ENCODE results near the gene ST8SIA5. TPM values are rescaled to one million over a fixed set of nuclear protein-coding genes. Genes with fewer than 3 reads are reported as not detected.

Gene ST8SIA5
- total RNA-seq, 1 experiment from 2014 or later = not detected

GRCh38 chr18:46736135-46736534, 20.7 kb downstream of the ST8SIA5 start:
- no peaks in the 10 kb centered on the region for H3K9me2 ChIP-seq (ENCODE audit: insufficient read depth)
- DNase-seq = no peak
- H3K79me2 ChIP-seq (ENCODE audit: low read depth) = no peaks in the 10 kb centered on the region
- TF ChIP-seq, protein P1, sequence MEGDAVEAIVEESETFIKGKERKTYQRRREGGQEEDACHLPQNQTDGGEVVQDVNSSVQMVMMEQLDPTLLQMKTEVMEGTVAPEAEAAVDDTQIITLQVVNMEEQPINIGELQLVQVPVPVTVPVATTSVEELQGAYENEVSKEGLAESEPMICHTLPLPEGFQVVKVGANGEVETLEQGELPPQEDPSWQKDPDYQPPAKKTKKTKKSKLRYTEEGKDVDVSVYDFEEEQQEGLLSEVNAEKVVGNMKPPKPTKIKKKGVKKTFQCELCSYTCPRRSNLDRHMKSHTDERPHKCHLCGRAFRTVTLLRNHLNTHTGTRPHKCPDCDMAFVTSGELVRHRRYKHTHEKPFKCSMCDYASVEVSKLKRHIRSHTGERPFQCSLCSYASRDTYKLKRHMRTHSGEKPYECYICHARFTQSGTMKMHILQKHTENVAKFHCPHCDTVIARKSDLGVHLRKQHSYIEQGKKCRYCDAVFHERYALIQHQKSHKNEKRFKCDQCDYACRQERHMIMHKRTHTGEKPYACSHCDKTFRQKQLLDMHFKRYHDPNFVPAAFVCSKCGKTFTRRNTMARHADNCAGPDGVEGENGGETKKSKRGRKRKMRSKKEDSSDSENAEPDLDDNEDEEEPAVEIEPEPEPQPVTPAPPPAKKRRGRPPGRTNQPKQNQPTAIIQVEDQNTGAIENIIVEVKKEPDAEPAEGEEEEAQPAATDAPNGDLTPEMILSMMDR (conservative IDR thresholded peaks at IDR 0.05) = no peak
- no peak for TF ChIP-seq EZH2 (IDR thresholded peaks at IDR 0.05; ENCODE audit: low read depth)
- H3K27me3 ChIP-seq (ENCODE audit: insufficient read depth, low read depth) = peaks cover 56% of the 10 kb centered on the region
- no peak overlapping the region for H3K4me2 ChIP-seq
- no peaks in the 10 kb centered on the region for H3K36me3 ChIP-seq (ENCODE audit: low read depth)
- no TSS peak for BruUV-seq (replicated peaks)
- intact Hi-C loops (cut with micrococcal nuclease; ENCODE audit: unreplicated experiment) = no loop called here
- H4K20me1 ChIP-seq (ENCODE audit: insufficient read depth) = no peaks in the 10 kb centered on the region
- ChIA-PET POLR2A (ENCODE audit: unreplicated experiment) (no interaction called here), CTCF (no interaction called here)
- no peak overlapping the region for H2AFZ ChIP-seq
- no peak overlapping the region for H3K27ac ChIP-seq
- no peaks in the 10 kb centered on the region for H3K4me1 ChIP-seq (replicated peaks; ENCODE audit: insufficient read depth)
- no peaks in the 10 kb centered on the region for H3K9me3 ChIP-seq (ENCODE audit: insufficient read depth, low read depth)
- H3F3A ChIP-seq (ENCODE audit: insufficient read depth, low read depth) = no peaks in the 10 kb centered on the region
- no peak overlapping the region for H3K4me3 ChIP-seq

DNA sequence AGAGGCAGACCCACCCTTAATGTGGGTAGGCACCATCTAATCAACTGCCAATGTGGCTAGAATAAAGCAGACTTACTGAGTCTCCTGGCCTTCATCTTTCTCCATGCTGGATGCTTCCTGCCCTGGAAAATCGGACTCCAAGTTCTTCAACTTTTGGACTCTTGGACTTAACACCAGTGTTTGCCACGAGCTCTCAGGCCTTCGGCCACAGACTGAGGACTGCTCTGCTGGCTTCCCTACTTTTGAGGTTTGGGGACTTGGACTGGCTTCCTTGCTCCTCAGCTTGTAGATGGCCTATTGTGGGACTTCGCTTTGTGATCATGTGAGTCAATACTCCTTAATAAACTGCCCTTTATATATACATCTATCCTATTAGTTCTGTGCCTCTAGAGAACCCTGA, 21.9 kb downstream of the ST8SIA5 start:
- Histone ChIP-seq H2AFZ (no peak overlapping the region), H3K4me1 (replicated peaks; ENCODE audit: insufficient read depth) (no peaks in the 10 kb centered on the region), H3K9me2 (ENCODE audit: insufficient read depth) (no peaks in the 10 kb centered on the region), H3K27ac (no peak overlapping the region), H4K20me1 (ENCODE audit: insufficient read depth) (no peaks in the 10 kb centered on the region), H3F3A (ENCODE audit: insufficient read depth, low read depth) (no peaks in the 10 kb centered on the region), H3K36me3 (ENCODE audit: low read depth) (no peaks in the 10 kb centered on the region), H3K27me3 (ENCODE audit: insufficient read depth, low read depth) (peaks cover 45% of the 10 kb centered on the region), H3K9me3 (ENCODE audit: insufficient read depth, low read depth) (no peaks in the 10 kb centered on the region), H3K4me2 (no peak overlapping the region), H3K79me2 (ENCODE audit: low read depth) (no peaks in the 10 kb centered on the region), H3K4me3 (no peak overlapping the region)
- BruUV-seq (replicated peaks) = no TSS peak
- DNase-seq = no peak
- intact Hi-C loops (cut with micrococcal nuclease; ENCODE audit: unreplicated experiment) = no loop called here
- ChIA-PET POLR2A (ENCODE audit: unreplicated experiment) (no interaction called here), CTCF (no interaction called here)
- no peak for TF ChIP-seq EZH2 (IDR thresholded peaks at IDR 0.05; ENCODE audit: low read depth)
- TF ChIP-seq, protein P1 (conservative IDR thresholded peaks at IDR 0.05) = no peak

GRCh38 chr18:46733872-46734271, 23.0 kb downstream of the ST8SIA5 start:
- Histone ChIP-seq H3K4me3 (no peak overlapping the region), H3K27me3 (ENCODE audit: insufficient read depth, low read depth) (peaks cover 34% of the 10 kb centered on the region), H3K36me3 (ENCODE audit: low read depth) (no peaks in the 10 kb centered on the region), H4K20me1 (ENCODE audit: insufficient read depth) (no peaks in the 10 kb centered on the region), H3K27ac (no peak overlapping the region), H2AFZ (no peak overlapping the region), H3K9me2 (ENCODE audit: insufficient read depth) (no peaks in the 10 kb centered on the region), H3K9me3 (ENCODE audit: insufficient read depth, low read depth) (no peaks in the 10 kb centered on the region), H3K4me1 (replicated peaks; ENCODE audit: insufficient read depth) (no peaks in the 10 kb centered on the region), H3K79me2 (ENCODE audit: low read depth) (no peaks in the 10 kb centered on the region), H3F3A (ENCODE audit: insufficient read depth, low read depth) (no peaks in the 10 kb centered on the region), H3K4me2 (no peak overlapping the region)
- no TSS peak for BruUV-seq (replicated peaks)
- no peak for DNase-seq
- ChIA-PET POLR2A (ENCODE audit: unreplicated experiment) (no interaction called here), CTCF (no interaction called here)
- intact Hi-C loops (cut with micrococcal nuclease; ENCODE audit: unreplicated experiment) = no loop called here
- TF ChIP-seq, protein P1 (conservative IDR thresholded peaks at IDR 0.05) = no peak
- TF ChIP-seq EZH2 (IDR thresholded peaks at IDR 0.05; ENCODE audit: low read depth) = no peak

Measured in PC-9 (cell line).